GM18861 (cell line): ENCODE results near the gene ZNF487.
"Not testable (repeated sequence)": the region's sequence is repeated elsewhere in the genome, so short reads cannot be mapped to it uniquely, and the experiment has no call there.

ENCODE experiments used
- ATAC-seq: cut with Tn5 transposase; IDR thresholded peaks from one replicate; pipeline ENCODE4 v1.9.1; 2021; ENCODE audit not compliant: unreplicated experiment

Gene ZNF487

DNA sequence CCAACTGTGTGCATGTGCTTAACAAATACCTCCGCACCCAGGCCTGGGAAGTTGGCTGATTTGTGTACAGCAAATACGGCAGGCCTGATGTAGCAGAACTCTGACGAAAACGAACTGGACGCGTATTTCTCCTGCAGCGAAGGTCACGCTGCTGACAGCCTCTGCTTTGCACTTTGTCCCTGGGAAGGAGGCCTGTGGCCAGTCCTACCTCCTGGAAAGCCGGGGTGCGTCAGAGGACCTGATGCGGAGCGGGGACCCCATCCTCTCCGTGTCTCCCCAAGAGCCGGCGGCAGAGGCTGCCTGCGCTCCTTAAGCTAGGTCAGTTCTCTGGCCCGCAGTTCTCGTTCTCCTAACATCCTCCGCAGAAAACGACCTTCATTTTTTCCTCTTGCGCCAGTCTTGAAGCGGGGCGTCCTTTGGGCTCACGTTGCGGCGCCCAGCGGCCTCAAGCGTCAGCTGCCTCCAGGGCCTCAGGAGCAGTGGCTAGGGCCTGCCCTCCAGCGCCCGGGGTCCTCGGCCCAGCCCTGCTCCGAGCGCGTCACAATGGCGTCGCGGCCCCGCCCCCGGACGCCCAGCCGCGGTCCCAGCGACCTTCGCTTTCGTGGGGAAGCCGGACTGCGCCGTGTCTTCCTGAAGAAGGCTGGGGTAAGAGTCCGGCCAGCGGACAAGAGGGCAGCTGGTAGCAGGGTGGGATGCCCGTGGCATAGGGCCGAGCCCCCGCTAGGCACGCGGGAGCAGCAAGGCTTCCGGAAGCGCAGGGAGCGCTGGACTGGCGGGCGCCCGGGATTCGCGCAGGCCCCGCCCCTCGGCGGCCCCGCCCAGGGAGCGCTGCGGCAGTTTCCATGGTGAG lies at the start of gene ZNF487:
Gene ZNF487, plus strand, starts transcription at position 821 of the 850 bp plus-strand sequence. CDS start 38,703 bp downstream, outside the sequence.
- ATAC-seq = peak; percentile 96

DNA sequence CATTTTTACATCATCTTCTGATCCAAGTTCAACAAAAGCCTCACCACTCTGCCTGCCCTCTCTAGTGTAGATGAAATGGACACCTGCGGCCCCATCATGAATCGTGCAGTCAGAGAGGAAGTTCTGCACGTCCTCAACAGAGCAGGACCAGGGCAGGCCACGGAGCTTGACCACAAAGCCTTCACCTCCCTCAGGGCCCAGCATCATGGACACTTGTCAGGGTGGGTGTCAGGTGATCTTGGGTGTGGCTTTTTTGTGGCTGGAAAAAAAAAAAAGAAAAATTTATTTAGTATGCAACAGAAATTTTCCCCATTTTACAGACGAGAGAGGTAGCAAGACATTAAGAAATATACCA lies 49.3 kb upstream of the ZNF487 start:
- no peak for ATAC-seq

DNA sequence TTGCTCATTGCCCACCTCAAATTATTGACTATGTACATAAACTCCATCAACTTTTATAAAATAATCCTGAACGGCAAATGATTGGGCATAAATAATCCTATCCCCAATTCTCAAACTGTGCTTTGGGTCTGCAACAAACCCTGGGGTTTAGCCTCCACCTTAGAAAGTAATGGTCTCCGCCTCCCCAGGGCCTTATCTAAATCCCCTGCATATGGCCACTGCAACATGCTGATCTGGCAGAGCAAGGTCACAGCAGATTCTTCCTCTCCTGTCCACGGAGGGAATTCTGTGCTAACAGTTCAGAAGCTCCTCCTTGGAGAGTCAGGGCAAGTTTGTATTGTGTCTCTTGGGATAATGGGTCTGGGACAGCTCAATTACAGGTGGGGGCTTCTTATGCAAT lies 47.0 kb upstream of the ZNF487 start:
- ATAC-seq = no peak

DNA sequence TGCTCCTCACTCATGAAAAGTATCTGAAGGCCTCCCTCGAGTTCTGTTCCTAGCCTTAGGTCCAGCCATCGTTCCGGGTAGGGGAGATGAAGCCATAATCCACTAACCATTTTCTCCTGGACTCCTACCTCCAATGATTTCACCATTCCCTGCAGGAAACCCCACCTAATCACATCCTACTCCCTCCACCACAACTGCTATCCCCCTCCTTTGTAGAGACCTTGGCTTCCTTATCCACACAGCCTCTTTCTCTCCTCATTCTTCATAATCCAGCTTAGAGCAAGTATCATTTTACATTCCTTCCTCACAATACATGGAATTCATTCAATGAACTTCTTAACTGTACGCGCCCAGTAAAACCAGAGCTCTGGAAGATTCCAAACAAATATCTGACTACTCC lies 46.6 kb upstream of the ZNF487 start:
- no peak for ATAC-seq

DNA sequence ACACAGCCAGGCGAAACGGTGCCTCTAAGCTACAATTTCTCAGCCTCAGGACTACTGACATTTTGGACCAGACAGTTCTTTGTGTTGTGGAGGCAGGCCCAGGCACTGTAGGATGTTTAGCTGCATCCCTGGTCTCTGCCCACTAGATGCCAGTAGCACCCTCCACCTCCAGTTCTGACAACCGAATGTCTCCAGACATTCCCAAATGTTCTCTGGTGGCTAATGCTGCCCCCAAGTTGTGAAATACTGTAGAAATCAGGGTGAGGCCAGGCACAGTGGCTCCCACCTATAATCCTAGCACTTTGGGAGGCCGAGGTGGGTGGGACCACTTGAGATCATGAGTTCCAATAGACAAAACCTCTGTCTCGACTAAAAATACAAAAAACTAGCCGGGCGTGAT lies 46.2 kb upstream of the ZNF487 start:
- no peak for ATAC-seq

DNA sequence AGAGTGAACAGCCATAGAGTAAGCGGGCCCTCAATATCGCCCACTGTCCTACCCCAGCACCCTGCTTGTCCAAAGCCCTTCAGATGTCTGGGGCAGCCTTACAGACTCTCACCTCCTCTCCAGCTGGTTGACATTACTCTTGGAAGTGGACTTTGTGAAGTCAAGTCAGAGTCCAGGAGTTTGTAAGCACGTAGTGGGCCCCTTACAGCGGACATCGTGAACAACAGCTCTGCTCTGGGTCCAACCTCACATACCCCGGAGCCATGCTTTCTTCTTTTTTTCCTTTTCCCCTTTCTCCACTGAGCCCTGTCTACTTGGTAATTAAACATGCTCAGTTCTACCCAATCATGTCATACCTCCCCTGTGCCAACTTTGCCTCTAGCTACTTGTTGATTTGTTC lies 45.4 kb upstream of the ZNF487 start:
- no peak for ATAC-seq

DNA sequence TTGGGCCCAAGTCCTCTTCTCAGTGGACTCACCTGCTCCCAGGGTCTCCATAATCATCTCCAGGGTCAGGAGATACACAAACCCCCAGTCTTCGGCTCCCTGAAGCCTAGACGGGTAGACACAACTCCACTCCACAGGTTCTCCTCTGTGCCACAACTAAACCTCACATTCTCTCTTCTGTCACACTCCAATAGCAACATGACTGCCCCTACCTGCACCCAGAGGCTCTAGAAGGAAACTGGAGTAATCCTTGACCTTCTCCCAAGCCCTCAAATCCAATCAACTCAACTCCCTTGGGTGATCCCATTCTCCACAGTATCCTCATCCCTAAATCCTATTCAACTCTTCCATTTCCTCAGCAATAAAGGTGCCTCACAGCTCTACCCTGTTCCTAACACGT lies 44.2 kb upstream of the ZNF487 start:
- ATAC-seq = no peak

DNA sequence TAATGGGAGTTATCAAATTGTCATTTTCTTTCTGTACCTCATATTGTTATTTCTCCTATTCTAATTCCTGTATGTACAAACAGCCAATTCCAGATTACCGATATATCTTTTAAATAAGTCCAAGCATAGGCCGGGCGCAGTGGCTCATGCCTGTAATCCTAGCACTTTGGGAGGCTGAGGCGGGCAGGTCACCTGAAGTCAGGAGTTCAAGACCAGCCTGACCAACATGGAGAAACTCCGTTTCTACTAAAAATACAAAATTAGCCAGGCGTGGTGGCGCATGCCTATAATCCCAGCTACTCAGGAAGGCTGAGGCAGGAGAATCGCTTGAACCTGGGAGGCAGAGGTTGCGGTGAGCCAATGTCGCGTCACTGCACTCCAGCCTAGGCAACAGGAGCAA lies 43.7 kb upstream of the ZNF487 start:
- not testable (repeated sequence) for ATAC-seq

DNA sequence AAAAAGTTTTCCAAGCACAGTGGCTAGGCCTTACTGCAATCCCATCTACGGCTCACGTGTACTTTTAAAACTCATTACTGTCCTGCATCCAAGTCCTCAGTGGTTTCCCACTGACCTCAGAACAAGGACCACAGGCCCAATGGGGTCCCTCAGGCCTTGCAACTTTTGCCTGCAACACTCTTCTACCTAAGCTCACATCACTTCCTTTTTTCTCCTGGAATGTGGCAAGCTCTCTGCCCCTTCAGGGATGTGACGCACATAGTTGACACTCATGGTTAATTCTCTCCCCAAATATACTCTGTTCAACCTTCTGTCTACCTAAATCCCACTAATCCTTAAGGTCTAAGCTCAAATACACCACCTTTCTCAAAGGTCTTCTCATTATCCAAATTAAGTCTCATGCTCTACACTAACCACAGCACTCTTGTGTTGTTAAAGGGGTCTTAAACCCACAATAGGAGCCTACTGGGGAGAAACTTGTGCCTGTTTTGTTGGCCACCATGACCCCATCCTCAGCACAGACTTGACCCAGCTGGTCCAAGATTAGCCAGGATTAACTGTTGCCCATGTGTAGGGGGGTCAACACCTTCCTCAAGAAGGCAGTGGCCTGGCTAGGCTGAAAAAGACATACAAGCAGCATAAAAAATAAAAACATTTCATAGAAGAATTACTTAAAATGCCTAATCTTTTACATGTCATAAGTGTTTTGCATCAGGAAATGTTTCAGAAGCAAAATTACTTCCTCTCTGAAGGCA lies 43.1 kb upstream of the ZNF487 start:
- ATAC-seq = no peak

DNA sequence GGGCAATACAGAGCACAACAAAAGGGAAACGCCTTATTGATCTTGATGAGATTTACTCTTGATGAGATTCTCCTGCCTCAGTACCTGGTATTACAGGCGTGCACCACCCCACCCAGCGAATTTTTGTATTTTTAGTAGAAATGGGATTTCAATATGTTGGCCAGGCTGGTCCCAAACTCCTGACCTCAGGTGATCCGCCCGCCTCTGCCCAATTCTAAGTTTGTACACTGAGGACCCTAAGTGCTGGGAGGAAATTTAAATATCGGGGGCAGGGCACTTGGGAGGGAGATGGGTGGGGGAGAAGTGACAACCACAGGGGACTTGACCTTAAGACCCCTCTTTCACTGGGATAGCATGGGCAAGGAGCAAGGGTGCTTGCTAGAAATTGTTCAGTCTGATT lies 42.0 kb upstream of the ZNF487 start:
- no peak for ATAC-seq

DNA sequence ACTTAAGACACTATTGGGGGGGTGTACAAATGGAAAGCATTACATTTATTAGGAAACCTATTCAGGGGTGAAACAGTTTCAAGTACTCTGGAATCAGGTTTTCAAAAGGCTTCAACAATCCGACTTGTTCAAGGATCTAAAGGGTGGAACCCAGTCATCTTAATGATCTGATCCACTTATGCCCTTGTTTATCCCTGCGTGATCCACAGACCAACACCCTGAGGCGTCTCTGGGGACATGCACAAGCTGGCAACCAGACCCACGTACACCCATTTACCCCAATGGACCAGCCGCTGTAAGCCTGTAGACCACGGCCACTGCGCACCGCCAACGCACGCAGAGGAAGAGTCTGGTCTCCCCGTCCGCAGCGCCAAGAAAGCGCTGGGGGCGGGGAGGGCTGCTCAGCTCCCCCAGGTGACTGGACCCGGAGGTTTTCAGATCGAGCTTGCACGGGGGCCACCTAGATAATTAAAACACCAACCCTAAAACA lies 41.3 kb upstream of the ZNF487 start:
- ATAC-seq = no peak

DNA sequence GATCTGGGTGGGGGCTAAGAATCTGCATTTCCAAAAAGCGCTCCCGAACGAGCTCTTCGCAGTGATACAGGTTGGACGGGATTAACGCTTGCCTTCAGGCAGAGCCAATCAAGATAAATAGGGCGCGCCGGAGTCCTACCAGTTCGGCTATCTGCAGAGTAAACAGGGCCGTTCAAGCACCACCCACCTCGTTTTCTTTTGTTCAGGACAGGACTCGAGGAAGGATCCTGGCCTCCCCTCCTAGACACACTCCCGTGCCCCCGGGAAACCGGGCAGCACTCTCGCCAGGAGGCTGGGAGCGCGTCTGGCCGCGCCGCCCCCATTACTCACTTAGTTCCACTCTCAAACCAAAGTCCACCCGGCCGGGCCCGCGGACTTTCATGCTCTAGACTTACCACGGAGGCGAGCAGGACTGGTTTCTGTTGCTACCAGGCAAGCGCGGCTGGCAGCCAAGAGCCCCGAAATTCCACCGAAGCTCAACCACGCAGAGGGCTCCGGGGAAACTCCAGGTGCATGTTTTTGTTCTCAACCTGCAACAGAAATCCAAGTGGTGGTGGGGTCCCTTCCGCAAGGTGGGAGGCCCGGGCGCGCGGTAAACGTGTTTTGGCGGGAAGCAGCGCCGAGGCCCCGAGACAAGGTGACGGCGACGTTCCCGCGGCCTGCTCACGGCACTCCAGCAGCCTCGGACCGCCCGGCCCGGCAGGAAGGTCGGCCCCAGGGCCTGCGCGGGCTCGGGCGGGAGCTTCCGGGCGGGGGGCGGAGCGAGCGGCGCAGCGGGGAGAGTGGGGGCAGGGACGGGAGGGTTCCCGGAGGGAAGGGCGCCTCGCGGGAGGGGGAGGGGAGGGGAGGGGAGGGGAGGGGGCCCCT lies 40.6 kb upstream of the ZNF487 start:
- ATAC-seq = peak; percentile 21

DNA sequence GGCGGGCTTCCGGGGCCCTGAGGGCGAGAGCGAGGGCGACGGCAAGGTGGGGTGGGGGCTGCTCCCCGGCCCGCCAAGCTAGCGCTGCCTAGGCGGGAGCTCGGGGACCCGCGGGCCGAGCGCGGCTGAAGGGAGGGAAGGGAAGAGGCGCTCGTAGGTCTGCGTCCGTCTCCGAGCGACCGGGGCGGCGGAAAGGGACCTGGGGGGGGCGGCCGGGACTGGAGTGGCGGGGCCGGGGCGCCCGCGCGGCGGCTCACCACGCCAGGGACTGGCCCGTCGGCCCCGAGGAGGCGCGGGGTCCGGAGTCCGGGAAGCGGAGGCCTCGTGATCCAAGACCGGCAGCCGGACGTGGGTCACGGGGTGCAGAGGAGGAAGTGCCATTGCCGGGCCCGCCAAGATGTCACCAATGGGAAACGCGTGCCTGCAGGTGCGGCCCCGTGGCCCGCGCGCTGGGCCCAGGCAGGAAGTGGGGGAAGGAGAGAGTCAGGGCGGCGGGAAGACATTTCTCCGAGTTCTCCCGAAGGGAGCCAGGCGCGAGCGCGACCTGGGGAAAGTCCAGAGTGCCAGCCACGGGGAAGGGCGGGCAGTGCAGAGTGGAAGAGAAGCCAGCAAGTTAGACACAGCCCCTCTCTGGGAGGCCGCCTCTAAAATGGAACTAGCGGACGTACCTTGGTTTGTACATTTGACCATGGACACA lies 39.8 kb upstream of the ZNF487 start:
- peak; percentile 81 for ATAC-seq

DNA sequence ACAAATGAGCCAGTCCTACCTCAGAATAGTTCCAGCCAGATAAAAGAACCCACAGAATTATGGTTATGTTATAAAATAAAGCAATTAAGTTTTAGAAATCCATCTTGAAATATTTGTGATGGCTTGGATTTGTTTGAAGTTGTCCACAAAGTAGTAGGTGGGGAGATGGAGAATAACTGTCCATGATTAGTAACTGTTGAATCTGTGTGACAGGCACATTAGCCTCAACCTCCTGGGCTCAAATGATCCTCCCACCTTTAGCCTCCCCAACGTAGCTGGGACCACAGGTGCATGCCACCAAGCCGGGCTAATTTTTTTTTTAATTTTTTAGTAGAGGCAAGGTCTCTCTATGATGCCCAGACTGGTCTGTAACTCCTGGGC lies 38.0 kb upstream of the ZNF487 start:
- ATAC-seq = no peak

DNA sequence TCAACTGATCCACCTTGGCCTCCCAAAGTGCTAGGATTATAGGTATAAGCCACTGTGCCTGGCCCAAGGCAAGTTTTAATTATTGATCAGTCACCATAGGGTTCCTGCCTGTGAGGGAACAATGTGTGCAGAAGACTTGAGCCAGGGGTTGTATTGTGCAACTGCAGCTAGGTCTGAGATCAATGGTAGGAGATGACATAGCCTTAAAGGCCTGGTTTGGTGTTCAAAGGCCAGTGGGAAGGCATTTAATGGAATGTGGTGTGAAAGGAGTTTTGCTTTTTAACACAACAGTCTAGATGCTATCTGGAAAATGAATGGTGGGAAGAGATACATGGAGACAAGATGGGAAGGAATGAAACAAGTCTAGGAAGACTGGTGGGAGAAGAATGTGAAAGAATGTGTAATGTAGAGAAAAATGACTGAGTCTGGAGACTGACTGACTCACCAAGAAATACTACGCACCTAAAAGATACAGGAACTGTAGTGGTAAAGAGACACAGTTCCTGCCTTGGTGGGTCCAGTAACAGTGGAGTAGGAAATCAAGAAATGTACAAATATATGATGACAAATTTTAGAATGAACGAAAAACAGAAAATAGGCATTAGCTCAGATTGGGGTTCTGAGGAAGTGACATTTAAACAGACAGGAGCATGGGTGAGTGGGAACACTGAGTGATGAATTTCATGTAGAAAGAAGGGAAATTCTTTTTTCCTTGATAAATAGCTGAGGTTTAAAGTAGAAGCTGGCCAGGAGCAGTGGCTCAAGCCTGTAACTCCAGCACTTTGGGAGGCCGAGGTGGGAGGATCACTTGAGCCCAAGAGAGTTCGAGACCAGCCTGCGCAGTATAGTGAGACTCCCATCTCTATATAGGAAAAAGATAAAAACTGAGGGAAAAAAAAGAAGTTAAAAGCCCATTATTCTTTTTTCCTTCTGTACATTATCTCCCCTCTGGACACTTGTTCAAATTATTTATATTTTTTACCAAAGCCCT lies 37.3 kb upstream of the ZNF487 start:
- ATAC-seq = no peak

DNA sequence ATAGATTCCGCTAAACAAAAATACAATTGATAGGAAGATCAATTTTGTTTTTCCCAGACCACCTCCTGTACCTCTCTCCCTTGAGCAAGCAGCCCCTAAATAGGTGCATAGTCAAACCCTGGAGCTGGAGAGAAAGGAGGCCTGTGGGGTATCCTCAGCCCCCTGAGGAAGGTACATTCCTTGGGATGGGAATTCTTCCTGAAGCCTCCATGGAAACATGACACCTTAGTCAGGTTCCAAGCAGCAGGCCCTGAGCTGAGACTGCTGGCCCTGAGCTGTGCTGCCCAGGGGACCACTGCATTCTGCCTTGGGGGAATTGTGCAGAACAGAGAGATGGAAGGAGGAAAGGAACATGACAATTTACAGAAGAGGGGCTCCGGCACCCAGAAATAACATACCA lies 35.3 kb upstream of the ZNF487 start:
- ATAC-seq = no peak

DNA sequence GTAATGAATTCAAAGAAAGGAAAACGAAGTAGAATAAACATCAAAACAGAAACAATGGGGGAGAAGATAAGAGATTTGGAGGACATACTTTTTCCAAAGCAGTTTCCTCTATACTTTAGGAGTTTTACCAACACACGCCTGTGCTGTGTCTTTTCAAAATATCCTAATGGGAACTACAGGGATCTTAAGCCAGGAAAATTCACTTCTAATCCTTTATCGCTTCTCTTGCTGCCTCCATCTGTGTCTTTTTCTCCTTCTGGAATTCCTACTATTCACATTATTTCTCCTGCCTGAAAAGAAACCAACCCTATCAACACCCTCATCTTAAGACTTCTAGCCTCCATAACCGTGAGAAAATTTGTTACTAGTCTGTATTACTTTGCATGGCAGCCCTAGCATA lies 34.7 kb upstream of the ZNF487 start:
- no peak for ATAC-seq

DNA sequence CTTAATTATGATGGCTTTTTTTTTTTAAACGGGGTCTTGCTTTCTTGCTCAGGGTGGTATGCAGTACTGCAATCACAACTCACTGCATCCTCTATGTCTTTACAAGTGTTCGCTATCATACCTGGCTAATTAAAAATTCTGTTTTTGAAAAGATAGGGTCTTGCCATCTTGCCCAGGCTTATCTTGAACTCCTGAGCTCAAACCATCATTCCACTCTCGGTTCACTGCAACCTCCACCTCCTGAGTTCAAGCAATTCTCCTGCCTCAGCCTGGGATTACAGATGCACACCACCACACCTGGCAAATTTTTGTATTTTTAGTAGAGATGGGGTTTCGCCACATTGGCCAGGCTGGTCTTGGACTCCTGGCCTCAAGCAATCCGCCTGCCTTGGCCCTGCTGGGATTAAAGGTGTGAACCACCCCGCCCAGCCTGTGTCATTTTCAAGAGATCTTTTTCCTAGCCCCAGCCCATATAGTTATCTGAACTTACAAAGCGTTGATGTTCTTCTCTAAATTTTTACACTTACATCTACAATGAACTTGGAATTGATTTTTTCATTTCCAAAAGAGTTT lies 33.9 kb upstream of the ZNF487 start:
- no peak for ATAC-seq
